Peyer's patch (tissue), 4 donors: ENCODE data around the gene TRIM17. TPM values are rescaled to one million over a fixed set of nuclear protein-coding genes. Genes with fewer than 3 reads are reported as not detected.

ENCODE experiments used
- DNase-seq, 3 donors: peaks; one replicate each; pipeline ENCODE4 v3.0.0-alpha.2; 2017 to 2019
- H3K27ac ChIP-seq, 4 donors: fragments of 200-600 bp; sonication (generic); one replicate each; pipeline ENCODE4 v1.5.1; 2016 to 2019
- H3K27me3 ChIP-seq, 2 donors: fragments of 200-600 bp; sonication (generic); one replicate each; pipeline ENCODE4 v1.5.1; 2019
- H3K36me3 ChIP-seq, 3 donors: fragments of 200-600 bp; sonication (generic); one replicate each; pipeline ENCODE4 v1.5.1; 2016 to 2019
- H3K4me1 ChIP-seq, 4 donors: fragments of 200-600 bp; sonication (generic); one replicate each; pipeline ENCODE4 v1.5.1; 2016 to 2019
- H3K4me3 ChIP-seq, 4 donors: fragments of 200-600 bp; sonication (generic); 1 replicate in 3 of 4; 2 replicates in 1 of 4; pipeline ENCODE4 v1.5.1; 2016 to 2019; ENCODE audit warnings: mild to moderate bottlenecking in 1 of 4
- H3K9me3 ChIP-seq, 4 donors: fragments of 200-600 bp; sonication (generic); one replicate each; pipeline ENCODE4 v1.5.1; 2016 to 2019; ENCODE audit warnings: mild to moderate bottlenecking in 1 of 4
- POLR2A ChIP-seq, 2 donors: fragments of 450-650 bp; IDR thresholded peaks; one replicate each; pipeline ENCODE4 v1.5.1; 2017; ENCODE audit warnings: antibody characterized with exemption in 2 of 2, mild to moderate bottlenecking in 2 of 2, moderate library complexity in 2 of 2
- total RNA-seq, 4 donors: library from RNA; depleted of rRNA; stranded (reverse); fragments of >200 nt; gene quantifications; one replicate each; pipeline ENCODE4 v1.1.0, GENCODE V29; 2016
- TF ChIP-seq, protein P1 (sequence below), 6 experiments: fragments of 450-650 bp in 4 of 6; fragments of 200-600 bp in 2 of 6; sonication (generic) in 1 of 6; IDR thresholded peaks; one replicate each; pipeline ENCODE4 v1.5.1; 2017 to 2019; ENCODE audit warnings: antibody characterized with exemption in 6 of 6, mild to moderate bottlenecking in 3 of 6, moderate library complexity in 1 of 6

Gene TRIM17
- total RNA-seq, 4 donors from 2014 or later: 2.5 to 2.7 TPM; not detected in 2

DNA sequence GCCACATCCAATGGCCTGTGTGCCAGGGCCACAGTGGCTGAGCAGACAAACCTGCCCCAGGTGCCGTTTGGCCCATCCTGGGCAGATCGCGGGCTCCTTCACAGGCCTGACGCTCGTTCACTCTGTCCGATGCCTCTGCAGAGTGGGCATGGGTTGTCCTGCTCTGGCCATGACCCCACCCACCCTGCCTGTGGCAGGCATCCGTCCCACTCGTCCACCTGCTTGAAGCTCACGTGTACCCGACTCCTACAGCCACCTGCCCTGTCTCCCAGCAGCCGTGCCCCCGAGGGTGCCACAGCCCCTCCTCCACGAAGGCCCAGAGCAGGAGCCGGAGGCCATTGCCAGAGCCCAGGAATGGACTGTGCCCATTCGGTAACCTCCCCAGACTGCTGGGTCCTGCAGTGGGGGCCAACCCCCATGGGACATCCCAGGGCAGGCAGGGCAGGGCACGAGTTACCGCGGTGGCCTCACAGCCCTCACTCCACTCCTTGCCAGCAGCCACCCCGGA lies 51.9 kb downstream of the TRIM17 start:
- H3K9me3 ChIP-seq: no peaks in the 10 kb centered on the region
- no peak overlapping the region for H3K27ac ChIP-seq
- H3K4me1 ChIP-seq: no peaks in the 10 kb centered on the region
- TF ChIP-seq, protein P1, sequence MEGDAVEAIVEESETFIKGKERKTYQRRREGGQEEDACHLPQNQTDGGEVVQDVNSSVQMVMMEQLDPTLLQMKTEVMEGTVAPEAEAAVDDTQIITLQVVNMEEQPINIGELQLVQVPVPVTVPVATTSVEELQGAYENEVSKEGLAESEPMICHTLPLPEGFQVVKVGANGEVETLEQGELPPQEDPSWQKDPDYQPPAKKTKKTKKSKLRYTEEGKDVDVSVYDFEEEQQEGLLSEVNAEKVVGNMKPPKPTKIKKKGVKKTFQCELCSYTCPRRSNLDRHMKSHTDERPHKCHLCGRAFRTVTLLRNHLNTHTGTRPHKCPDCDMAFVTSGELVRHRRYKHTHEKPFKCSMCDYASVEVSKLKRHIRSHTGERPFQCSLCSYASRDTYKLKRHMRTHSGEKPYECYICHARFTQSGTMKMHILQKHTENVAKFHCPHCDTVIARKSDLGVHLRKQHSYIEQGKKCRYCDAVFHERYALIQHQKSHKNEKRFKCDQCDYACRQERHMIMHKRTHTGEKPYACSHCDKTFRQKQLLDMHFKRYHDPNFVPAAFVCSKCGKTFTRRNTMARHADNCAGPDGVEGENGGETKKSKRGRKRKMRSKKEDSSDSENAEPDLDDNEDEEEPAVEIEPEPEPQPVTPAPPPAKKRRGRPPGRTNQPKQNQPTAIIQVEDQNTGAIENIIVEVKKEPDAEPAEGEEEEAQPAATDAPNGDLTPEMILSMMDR (IDR thresholded peaks at IDR 0.05): no peak
- TF ChIP-seq POLR2A (IDR thresholded peaks at IDR 0.05): no peak
- DNase-seq: peak in 1 of 3 donors; percentile 43
- no peaks in the 10 kb centered on the region for H3K27me3 ChIP-seq
- H3K36me3 ChIP-seq: no peaks in the 10 kb centered on the region
- no peak overlapping the region for H3K4me3 ChIP-seq

GRCh38 chr1:228364068-228364705 lies 52.5 kb downstream of the TRIM17 start:
- Histone ChIP-seq H3K9me3 (no peaks in the 10 kb centered on the region), H3K4me1 (no peaks in the 10 kb centered on the region), H3K4me3 (no peak overlapping the region), H3K27ac (no peak overlapping the region), H3K27me3 (no peaks in the 10 kb centered on the region), H3K36me3 (no peaks in the 10 kb centered on the region)
- TF ChIP-seq POLR2A (IDR thresholded peaks at IDR 0.05): no peak
- TF ChIP-seq, protein P1 (IDR thresholded peaks at IDR 0.05): no peak
- DNase-seq: peak in 1 of 3 donors; percentile 28

DNA sequence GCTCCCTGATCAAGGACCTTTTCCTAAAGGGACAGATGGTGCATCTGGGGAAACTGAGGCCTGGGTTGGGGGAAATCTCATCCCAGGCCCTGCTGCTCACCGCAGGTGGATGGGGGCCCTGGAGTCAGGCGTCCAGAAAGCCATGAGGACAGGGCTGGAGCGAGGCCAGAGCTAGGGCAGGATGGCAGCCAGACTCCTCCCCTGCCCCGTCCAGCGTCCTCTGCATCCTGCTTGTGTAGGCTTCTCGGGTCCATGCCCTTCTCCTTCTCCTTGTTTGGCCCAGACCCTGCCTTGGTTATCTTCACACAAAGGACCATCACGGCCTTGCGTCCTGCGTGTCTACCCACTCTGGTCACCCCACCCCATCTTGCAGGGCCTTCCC lies 53.0 kb downstream of the TRIM17 start:
- H3K4me1 ChIP-seq: no peaks in the 10 kb centered on the region
- H3K27ac ChIP-seq: no peak overlapping the region
- no peaks in the 10 kb centered on the region for H3K27me3 ChIP-seq
- peak in 1 of 3 donors; percentile 20 for DNase-seq
- H3K9me3 ChIP-seq: no peaks in the 10 kb centered on the region
- H3K36me3 ChIP-seq: no peaks in the 10 kb centered on the region
- H3K4me3 ChIP-seq: no peak overlapping the region
- TF ChIP-seq, protein P1 (IDR thresholded peaks at IDR 0.05): no peak
- TF ChIP-seq POLR2A (IDR thresholded peaks at IDR 0.05): no peak

DNA sequence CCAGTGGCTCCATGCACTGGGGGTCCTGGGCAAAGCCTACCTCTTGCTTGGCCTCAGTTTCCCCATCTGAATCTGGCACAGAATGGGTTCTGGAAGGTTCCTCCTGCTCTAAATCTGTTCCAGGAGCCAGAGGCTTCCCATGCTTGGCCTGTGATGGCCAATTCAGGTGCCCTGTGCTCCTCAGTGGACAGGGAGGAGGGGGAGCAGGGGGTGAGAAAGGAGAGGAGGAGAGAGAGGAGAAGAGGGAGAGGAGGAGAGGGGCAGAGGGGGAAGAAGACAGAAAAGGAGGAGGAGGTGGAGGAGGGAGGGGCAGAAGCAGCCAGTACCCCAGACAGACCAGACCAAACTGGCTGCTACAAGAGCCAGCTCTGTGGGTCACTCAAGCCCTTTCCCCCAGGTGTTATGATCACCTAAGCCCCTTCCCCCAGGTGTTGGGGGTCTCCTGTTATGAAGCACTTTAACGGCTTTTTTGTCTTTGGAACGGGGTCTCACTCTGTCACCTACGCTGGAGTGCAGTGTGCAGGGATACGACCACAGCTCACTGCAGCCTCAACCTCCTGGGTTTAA lies 53.7 kb downstream of the TRIM17 start:
- Histone ChIP-seq H3K27me3 (no peaks in the 10 kb centered on the region), H3K4me3 (no peak overlapping the region), H3K36me3 (no peaks in the 10 kb centered on the region), H3K9me3 (no peaks in the 10 kb centered on the region), H3K4me1 (no peaks in the 10 kb centered on the region), H3K27ac (no peak overlapping the region)
- no peak for TF ChIP-seq POLR2A (IDR thresholded peaks at IDR 0.05)
- TF ChIP-seq, protein P1 (IDR thresholded peaks at IDR 0.05): no peak
- no peak for DNase-seq

- no peaks in the 10 kb centered on the region for H3K27me3 ChIP-seq
- no peaks in the 10 kb centered on the region for H3K9me3 ChIP-seq
- H3K4me1 ChIP-seq: no peaks in the 10 kb centered on the region
- H3K27ac ChIP-seq: no peak overlapping the region
- no peak overlapping the region for H3K4me3 ChIP-seq
- DNase-seq: peak in 1 of 3 donors; percentile 21
- TF ChIP-seq, protein P1 (IDR thresholded peaks at IDR 0.05): no peak
- no peak for TF ChIP-seq POLR2A (IDR thresholded peaks at IDR 0.05)
- no peaks in the 10 kb centered on the region for H3K36me3 ChIP-seq
Observed at GRCh38 chr1:228362141-228362883, 54.3 kb downstream of the TRIM17 start.
